CD4-positive, alpha-beta T cell treated with Interferon alpha-2 for 1 hour (primary cell): ENCODE measurements around the gene ZNF213.

Source experiments
- DNase-seq, 2 donors: peaks; one replicate each; pipeline ENCODE4 v3.0.0-alpha.2; 2020 to 2022

Gene ZNF213, protein sequence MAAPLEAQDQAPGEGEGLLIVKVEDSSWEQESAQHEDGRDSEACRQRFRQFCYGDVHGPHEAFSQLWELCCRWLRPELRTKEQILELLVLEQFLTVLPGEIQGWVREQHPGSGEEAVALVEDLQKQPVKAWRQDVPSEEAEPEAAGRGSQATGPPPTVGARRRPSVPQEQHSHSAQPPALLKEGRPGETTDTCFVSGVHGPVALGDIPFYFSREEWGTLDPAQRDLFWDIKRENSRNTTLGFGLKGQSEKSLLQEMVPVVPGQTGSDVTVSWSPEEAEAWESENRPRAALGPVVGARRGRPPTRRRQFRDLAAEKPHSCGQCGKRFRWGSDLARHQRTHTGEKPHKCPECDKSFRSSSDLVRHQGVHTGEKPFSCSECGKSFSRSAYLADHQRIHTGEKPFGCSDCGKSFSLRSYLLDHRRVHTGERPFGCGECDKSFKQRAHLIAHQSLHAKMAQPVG

DNA sequence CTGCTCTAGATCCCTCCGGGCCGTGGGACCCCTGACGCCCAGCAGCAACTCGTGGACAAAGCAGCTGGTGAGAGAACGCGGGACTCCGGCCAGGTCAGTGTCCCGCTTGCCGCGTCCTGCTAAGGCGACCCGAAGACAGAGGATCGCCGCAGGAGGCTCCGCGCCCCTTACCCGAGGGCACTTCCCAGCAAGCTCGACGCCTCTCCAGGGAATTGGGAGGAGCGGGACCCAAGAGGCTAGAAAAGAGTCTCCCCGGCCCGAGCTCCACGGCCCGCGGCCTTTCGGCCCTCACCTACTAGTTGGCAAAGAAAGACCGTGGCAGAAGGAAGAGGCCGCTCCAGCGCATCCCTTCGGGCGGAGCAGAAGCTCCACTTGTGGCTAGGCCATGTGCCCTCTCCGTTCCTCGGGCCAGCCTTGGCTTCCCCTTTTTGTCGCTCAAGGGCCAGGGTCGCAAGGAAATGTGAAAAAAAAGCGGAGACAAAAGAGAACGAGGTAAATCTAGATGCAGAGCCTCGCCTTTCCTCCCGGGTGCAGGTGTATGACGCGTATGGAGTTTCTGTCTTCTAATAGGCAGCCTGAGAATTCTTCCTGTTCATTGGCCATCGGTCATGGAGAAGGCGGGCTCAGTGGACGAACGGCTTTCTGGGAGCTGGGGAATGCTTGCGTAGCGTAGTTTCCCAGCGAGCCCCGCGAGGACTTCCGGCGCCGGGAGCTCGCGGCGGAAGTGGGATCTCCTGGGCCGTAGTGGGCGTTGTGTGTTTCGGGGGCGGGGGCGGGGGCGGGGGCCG is at the start of gene ZNF213:
Gene ZNF213 (plus strand): TSS at position 692 of the 788 bp plus-strand sequence. CDS start 2,252 bp downstream, outside the sequence.
- peak; percentile 96 to 97 for DNase-seq

DNA sequence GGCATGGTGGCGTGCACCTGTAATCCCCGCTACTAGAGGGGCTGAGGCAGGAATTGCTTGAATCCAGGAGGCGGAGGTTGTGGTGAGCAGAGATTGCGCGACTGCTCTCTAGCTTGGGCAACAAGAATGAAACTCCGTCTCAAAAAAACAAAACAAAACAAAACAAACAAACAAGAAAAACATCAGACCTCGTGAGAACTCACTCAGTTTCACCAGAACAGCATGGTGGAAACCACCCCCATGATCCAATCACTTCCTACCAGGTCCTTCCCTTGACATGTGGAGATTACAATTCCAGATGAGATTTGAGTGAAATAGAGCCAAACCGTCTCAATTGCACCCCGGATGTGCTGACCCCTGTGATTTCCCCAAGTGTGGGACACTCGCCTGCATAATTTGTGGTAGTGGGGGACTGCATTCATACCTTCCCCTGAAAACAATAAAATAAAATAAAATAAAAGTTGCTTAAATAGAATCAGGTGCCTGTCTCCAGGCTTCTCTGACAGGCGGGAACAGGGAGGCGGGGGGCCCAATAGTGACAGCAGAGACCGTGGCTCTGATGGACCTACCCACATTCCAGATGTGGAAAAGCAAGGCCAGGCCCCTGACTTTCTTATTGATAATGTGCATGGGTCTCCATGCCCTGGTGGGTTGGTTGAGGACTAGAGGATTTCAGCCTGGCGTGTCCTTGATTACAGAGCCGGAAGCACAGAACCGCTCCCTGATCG is 48.8 kb upstream of the ZNF213 start:
- DNase-seq, result no peak

DNA sequence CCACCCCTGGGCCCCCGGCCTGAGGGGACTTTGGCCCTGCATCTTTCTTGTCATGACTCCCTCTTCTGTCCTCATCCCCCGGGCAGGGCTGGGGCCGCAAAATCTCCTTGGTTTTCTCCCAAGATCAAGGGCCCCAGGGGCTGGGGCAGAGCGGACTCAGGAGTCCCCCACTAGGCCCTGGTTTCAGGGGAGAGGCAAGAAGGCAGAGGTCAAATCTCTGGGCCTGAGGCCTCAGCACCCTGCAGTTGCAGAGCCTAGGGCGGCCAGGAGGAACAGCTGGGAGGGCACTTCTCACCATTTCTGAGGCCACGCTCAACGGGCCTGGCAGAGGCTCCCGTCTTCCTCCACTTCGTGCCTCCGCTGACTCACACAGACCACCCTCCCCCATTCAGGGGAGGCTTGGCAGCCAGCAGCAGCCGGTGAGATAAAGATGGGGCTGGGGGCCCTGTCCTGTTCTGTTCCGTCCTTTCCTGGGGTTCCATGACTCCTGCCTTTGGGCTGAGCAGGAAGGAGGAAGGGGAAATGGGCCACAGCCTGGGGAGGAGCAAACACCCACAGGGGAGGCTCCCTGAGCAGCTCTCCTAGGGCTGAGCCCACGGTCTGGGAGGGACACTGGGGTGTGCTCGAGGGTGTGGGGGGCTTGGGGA is 48.1 kb upstream of the ZNF213 start:
- DNase-seq, result no peak

DNA sequence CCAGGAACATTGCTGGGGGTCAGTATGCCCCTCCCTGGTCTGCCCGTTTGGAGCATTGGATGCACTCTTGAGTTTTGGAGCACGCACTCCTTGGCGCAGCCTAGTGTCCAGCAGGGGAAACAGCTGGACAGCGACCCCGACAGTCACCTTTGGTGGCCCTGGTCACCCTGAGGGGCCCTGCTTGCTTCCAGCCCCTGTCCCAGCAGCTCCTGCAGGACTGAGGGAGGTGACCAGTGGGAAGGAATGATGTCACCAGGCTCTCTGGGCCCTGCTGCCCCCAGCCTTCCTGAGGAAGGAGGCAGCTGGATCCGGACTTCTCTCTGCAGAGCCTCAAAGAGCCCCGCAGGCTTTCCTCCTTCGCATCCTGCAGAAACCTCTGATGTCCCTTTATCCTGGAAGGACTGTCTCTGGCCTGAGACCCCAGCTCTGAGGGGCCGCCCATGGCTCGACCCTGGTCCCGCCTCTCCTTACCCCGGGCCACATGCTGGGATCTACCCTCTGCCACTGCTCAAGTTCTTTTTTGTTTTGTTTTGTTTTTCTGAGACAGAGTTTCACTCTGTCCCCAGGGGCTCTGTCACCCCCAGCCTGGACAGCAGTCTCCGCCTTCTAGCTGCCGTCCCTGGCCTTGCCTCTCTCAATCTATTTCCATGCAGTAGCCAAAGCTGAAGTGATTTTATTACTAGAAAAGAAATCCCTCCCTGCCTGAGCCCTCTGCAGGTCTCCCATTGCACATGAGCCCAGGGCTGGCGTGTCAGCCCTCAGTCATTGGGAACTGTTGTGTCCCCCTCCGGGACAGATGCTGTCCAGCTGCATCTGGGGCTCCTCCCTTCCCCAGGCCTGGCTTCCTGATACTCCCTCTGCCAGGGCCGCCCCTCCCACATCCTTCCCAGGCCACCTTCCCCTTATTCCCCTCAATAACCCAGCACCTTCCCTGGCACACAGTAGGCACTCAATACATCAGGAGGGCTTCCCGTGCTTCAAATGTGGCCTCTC is 47.3 kb upstream of the ZNF213 start:
- DNase-seq, result no peak

DNA sequence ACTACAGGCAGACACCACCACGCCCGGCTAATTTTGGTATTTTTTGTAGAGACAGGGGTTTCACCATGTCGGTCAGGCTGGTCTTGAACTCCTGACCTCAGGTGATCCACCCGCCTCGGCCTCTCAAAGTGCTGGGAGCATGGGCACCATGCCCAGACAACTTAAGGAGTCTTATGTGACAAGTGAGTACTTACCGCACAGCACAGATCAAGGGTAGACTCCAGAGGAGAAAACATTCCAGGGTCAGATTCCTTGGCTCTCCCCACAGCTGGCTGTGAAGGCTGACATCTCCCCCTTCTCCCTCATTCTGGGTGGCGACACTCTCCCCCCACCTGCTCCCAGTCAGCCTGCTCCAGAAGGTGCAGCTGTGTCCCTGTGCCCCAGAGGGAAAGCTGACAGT is 46.4 kb upstream of the ZNF213 start:
- DNase-seq, result no peak

DNA sequence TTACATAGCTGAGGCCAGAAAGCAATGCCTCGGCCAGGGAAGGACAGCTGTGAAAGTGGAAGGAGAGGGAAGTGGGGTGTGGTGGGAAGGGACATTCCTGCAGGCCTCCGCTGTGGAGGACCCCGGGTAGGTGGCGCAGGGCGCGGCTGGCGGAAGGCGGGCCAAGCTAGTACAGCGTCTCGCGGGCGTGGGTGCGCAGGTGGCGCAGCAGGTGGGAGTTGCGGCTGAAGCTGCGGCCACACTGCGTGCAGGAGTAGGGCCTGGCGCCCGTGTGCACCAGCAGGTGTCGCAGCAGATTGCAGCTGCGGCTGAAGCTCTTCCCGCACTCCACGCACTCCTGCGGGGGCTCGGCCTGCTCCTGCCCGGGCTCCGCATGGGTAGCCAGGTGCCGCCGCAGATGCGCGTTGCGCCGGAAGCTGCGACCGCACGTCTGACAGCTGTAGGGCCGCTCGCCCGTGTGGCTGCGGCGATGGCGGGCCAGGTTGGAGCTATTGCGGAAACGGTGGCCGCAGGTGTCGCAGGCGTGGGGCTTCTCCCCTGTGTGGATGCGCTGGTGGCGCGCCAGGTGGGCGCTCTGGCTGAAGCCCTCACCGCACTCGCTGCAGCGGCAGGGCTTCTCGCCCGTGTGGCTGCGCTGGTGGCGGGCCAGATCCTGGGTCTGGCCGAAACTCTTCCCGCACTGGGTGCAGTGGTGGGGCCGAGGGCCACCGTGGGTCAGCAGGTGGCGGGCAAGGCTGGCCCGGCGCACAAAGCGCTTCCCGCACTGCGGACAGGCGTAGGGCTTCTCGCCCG is 45.7 kb upstream of the ZNF213 start:
- DNase-seq, result no peak

DNA sequence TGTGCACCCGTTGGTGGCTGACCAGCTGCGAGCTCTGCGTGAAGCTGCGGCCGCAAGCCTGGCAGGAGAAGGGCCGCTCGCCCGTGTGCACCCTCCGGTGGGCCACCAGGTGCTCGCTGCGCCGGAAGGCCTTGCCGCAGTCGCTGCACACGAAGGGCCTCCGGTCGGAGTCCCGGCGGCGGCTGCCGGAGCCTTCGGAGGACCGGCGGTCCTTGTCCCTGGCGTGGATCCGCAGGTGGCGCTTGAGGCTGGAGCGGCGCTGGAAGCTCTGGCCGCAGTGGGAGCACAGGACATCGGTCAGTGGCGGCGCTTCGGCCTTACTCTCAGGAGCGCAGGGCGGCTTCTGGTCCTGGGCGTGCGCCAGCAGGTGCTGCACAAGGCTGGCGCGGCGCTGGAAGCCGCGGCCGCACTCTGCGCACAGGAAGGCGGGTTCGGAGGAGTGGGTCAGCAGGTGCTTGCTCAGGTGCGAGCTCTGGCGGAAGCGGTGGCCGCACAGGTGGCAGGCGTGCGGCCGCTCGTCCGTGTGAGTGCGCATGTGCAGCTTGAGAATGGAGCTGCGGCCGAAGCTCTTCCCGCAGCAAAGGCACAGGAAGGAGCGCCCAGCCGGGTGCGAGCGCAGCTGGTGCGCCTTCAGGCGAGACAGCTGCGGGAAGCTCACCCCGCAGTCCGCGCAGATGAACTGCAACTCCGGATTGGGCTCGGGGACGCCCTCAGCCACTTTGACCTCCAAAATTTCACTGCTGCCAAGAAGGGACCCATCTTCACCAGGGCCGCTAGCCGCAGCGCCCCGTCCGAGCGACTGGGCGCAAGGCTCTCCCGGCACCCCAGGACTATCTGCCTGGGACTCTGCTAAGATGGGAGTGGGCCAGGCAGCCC is 44.9 kb upstream of the ZNF213 start:
- DNase-seq, result no peak

DNA sequence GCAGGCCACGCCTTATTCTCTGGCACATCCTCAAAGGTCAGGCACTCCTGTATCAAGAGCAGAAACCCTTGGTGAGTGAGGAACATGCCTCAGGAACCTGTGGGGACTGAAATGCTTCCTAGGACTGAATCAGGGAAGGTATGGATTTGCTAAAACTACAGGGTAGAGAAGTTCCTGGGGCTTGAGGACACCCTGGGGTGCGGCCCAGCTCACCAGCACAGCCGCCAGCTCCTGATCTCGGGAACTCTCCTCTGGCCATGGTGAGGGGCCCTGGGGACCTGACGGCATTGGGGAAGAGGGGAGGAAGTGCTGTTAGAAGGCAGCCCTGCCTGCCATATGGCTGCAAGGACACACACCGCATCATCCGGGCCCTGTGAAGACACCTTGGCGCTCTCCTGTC is 43.3 kb upstream of the ZNF213 start:
- no peak for DNase-seq

DNA sequence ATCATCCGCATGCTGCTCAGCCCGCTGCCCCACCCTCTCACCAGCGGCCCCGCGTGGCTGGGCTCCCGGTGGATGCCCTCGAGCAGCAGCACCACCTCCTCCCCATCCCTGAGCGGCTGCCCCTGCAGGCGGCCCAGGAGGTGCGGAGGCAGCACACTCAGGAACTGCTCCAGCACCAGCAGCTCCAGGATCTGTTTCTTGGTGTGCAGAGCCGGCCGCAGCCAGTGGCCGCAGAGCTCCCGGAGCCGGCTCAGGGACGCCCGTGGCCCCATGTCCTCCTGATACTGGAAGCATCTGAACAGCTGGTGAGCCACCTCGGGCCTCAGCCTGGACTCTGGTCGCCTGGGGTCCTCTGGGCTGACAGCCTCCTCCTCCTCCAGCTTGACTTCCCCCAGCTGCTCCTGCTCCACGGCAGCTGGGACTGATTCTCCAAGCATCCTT is 42.3 kb upstream of the ZNF213 start:
- no peak for DNase-seq

DNA sequence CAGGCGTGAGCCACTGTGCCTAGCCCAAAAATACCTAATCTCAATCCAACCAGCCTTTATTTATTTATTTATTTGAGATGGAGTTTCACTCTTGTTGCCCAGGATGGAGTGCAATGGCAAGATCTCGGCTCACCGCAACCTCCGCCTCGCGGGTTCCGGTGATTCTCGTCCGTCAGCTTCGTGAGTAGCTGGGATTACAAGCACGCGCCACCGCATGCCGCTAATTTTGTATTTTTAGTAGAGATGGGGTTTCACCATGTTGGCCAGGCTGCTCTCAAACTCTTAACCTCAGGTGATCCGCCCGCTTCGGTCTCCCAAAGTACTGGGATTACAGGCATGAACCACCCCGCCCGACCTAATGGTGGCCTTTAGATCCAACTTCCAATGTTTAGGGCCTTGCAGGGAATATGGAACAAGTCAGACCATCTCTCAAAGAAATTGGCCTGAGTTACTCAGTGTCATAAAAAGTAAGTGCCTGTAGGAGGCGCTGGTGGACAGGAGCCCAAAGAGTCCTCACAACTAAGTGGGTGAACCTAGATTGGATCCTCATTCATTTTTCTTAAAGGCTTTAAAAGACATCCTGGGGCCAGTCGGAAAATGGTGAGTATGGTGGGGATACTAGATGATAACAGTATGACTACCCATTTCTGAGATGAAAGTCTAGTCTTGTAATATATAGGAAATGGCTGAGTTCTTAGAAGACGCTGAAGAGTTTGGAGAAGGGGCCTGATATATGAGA is 40.4 kb upstream of the ZNF213 start:
- peak; percentile 56 to 79 for DNase-seq

DNA sequence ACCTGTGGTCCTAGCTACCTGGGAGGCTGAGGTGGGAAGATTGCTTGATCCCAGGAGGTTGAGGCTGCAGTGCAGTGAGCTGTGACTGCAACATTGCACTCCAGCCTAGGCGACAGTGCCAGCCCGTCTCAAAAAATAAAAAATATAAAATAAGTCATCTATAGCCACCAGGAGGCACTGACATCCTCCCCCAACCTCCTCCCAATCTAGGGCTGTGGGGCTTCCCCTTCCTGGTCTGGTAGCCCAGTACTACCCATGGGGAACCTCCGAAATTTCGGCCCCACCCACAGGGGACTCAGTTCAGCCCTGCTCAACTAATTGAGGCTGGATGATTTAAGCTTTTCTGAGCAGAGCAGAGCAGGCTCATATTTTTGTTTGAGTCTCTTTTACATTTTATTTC is 39.0 kb upstream of the ZNF213 start:
- peak; percentile 81 to 85 for DNase-seq

DNA sequence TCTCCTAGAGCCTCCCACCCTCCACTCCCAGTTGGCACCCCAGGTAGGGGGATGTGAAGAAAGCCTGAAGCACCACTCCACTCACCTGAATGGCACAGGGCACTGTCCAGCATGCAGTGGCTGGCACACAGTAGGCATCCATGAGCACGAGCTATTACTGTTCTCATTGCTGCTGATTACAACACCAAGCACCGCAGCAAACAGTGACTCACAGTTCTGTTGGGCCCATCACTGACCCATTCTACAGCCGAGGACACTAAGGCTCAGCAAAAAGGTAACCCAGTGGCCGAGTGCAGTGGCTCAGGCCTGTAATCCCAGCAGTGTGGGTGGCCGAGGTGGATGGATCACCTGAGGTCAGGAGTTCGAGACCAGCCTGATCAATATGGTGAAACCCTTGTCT is 38.5 kb upstream of the ZNF213 start:
- DNase-seq, result no peak

DNA sequence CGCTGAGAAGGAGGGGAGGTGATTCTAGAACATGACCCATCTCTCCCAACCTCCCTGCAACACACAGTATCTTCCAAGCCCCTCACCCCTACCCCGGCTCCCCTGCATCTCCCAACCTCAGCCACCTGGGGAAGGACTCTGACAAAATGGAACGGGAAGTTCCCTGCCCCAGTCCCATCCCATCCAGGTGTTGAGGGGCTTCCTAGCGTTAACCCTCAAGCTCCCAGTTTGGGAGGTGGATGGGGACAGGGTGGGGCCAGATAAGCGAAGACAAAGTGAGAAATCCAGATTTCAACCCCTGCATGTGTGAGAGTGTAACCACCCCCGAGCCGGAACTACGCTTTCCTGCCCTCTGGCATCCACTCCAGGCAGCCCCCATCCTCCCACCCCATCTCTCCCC is 37.6 kb upstream of the ZNF213 start:
- DNase-seq, result no peak

DNA sequence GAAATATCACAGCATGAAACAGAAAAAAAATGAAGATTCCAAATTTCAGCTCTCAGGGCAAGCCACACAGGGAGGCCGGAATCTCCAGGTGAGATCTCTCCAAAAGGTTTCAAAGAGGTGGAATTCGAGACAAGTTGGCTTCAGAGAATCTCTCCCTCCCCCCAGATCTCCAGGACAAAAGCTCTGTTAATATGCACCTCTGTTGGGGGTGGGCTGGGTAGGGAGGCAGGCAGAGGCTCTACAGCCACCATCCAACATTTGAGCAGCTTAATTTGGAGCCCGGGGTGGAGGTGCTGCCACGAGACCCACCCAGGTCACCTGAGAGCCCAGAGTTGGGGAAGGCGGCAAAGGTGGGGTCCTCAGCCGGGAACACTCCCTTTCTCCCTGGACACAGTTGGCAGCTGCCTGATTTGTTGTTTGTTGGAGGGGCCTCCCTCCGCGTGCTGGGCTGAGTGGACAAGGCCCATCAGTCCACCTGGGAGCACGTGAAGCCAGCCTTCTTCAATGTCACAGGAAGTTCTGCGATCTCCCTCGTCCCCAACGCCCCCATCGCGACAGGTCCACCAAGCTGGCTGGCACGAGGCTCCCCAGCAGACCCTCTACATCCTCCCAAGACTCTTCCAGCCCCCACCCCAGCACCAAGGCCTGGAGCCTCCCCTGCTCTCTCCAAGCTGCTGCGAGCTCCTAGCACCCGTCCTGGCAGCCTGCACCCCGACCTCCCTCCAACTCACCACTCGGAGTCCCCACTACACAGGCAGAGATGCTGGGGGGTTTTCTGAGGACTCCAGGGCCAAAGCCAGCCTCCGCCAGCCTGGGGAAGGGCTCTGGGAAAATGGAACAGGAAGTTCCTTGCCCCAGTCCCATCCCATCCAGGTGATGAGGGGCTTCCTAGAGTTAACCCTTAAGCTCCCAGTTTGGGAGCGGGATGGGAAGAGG is 36.1 kb upstream of the ZNF213 start, which contains the start of gene ZSCAN10:
Gene ZSCAN10 (minus strand): TSS at position 836 of the 936 bp plus-strand sequence. CDS start 6,357 bp downstream, outside the sequence.
- DNase-seq, result no peak

DNA sequence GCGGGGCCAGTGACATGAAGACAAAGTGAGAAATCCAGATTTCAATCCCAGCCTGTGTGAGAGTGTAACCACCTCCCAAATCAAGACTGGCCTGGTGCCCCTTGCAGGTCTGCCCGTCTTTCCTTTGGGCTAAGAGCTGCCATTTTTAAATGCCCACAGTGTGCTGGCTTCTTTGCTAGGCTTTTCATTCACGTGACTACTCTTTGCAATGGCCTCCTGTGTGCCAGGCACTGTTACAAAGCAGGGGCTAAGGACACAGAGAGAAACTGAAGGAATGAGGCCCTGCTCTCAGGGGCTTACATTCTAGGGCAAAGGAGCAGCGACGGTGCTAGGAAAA is 35.5 kb upstream of the ZNF213 start:
- no peak for DNase-seq

DNA sequence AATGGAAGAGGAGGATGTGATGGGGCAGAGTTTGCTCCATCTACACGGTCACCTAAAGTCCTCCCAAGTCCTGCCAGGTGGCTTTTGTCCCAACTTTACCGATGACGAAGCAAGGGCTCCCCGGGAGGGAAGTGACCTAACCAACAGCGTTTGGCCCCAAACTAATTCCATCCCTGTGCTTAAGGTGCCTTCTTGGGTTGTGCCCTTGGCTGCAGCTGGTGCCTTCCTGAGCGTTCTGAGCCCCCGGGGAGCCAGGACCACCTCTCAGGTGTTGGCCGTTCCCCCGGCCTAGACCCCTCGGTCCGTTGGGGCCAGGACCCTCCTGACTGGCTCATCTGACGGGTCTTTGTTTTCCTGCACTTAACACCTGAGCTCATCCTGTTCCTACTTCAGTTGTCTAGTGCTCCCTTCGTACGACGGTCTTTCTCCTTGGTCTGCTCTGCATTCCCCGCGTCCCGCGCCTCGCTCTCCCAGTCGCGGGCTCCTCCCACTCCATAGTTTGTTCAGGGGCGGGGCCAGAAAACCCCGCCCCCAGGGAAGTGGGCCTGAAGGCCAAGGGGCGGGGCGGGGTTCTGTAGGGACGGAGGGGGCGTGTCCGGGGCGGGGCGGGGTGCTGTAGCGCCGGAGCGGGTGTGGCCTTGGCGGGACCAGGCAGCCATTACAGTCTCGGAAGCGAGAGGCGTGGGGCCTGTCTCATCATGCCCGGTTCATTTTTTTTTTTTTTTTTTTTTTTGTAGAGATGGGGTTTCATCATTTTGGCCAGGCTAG is 34.9 kb upstream of the ZNF213 start:
- peak; percentile 94 for DNase-seq
